GM23248 (cell line): ENCODE measurements around the gene SEC24B. TPM values are rescaled to one million over a fixed set of nuclear protein-coding genes. Genes with fewer than 3 reads are reported as not detected.
"Not testable (repeated sequence)": the region's sequence is repeated elsewhere in the genome, so short reads cannot be mapped to it uniquely, and the experiment has no call there.

Source experiments
- DNase-seq: peaks from one replicate; pipeline ENCODE4 v3.0.0-alpha.2; 2015
- H2AFZ ChIP-seq: fragments of 200-600 bp; sonication (generic); 2 replicates; pipeline ENCODE4 v1.6.1; 2016; ENCODE audit warnings: antibody characterized with exemption
- H3F3A ChIP-seq: fragments of 200-600 bp; sonication (generic); 2 replicates; pipeline ENCODE4 v1.6.1; 2016; ENCODE audit warnings: mild to moderate bottlenecking, antibody characterized with exemption, mixed run types; ENCODE audit not compliant: insufficient read depth
- H3K27ac ChIP-seq: fragments of 200-600 bp; sonication (generic); 2 replicates; pipeline ENCODE4 v1.5.1; 2016; ENCODE audit warnings: mild to moderate bottlenecking
- H3K27me3 ChIP-seq: fragments of 200-600 bp; sonication (generic); replicated peaks from 2 replicates; pipeline ENCODE4 v1.6.1; 2016; ENCODE audit warnings: mild to moderate bottlenecking; ENCODE audit not compliant: insufficient read depth
- H3K36me3 ChIP-seq: fragments of 200-600 bp; sonication (generic); 2 replicates; pipeline ENCODE4 v1.6.1; 2016; ENCODE audit warnings: low read depth, mild to moderate bottlenecking
- H3K4me1 ChIP-seq: fragments of 200-600 bp; sonication (generic); 2 replicates; pipeline ENCODE4 v1.6.1; 2016; ENCODE audit warnings: mild to moderate bottlenecking; ENCODE audit not compliant: insufficient read depth
- H3K4me2 ChIP-seq: fragments of 200-600 bp; sonication (generic); one replicate; pipeline ENCODE4 v1.6.1; 2016; ENCODE audit warnings: mild to moderate bottlenecking; ENCODE audit not compliant: unreplicated experiment
- H3K4me3 ChIP-seq: fragments of 200-600 bp; sonication (generic); 2 replicates; pipeline ENCODE4 v1.5.1; 2016; ENCODE audit warnings: mild to moderate bottlenecking
- H3K79me2 ChIP-seq: fragments of 200-600 bp; sonication (generic); 2 replicates; pipeline ENCODE4 v1.6.1; 2016; ENCODE audit warnings: mild to moderate bottlenecking; ENCODE audit not compliant: insufficient read depth
- H3K9ac ChIP-seq: fragments of 200-600 bp; sonication (generic); 2 replicates; pipeline ENCODE4 v1.6.1; 2016; ENCODE audit warnings: mild to moderate bottlenecking
- H3K9me2 ChIP-seq: fragments of 200-600 bp; sonication (generic); 2 replicates; pipeline ENCODE4 v1.6.1; 2016; ENCODE audit warnings: mixed run types, mild to moderate bottlenecking, moderate library complexity; ENCODE audit not compliant: insufficient read depth
- H3K9me3 ChIP-seq: fragments of 200-600 bp; sonication (generic); one replicate; pipeline ENCODE4 v1.6.1; 2017; ENCODE audit warnings: low read depth
- H4K20me1 ChIP-seq: fragments of 200-600 bp; sonication (generic); 2 replicates; pipeline ENCODE4 v1.6.0; 2016; ENCODE audit not compliant: insufficient read depth
- EZH2 ChIP-seq: fragments of 200-600 bp; sonication (generic); IDR thresholded peaks from 2 replicates; pipeline ENCODE4 v1.6.1; 2018; ENCODE audit warnings: antibody characterized with exemption, mild to moderate bottlenecking; ENCODE audit not compliant: insufficient read depth, poor library complexity, severe bottlenecking
- EZH2phosphoT487 ChIP-seq: fragments of 200-600 bp; sonication (generic); IDR thresholded peaks from 2 replicates; pipeline ENCODE4 v1.6.1; 2018; ENCODE audit warnings: antibody characterized with exemption, moderate library complexity, mild to moderate bottlenecking, low read depth; ENCODE audit not compliant: insufficient read depth
- WGBS, 2 experiments: methylation state at CpG; one replicate each; pipeline ENCODE4 v1.1.6; 2015 to 2017; ENCODE audit warnings: low lambda C conversion rate in 2 of 2, low coverage in 1 of 2; ENCODE audit errors: missing lambda C conversion rate in 2 of 2; 5-methylcytosine and 5-hydroxymethylcytosine counted together
- in situ Hi-C: fragments of 300-500 bp; cut with MboI; formaldehyde crosslinking; loops from 2 replicates; pipeline ENCODE4 v1.15.0; 2020
- polyA plus RNA-seq: library from polyadenylated mRNA; unstranded; fragments of >200 nt; fragmentation: Nextera tagmentation; extraction: Ambion mirVana; gene quantifications from 2 replicates; pipeline ENCODE4 v1.2.1, GENCODE V29; 2016
- total RNA-seq: library from RNA; depleted of rRNA; stranded (reverse); fragments of >200 nt; shearing (Covaris generic); gene quantifications from 2 replicates; pipeline ENCODE4 v1.2.3, GENCODE V29; 2014

SEC24B gene
- total and polyA plus RNA-seq, 2 experiments from 2014 or later: 20.3 to 26.6 TPM

- no peaks in the 10 kb centered on the region for H3K9me2 ChIP-seq
- TF ChIP-seq EZH2 (no peak), EZH2phosphoT487 (no peak)
- WGBS, 2 experiments: 64 to 72% methylated on average over 3 of the region's 3 CpGs
- H3K36me3 ChIP-seq: no peaks in the 10 kb centered on the region
- H3K4me3 ChIP-seq: no peak overlapping the region
- no peak overlapping the region for H3K27ac ChIP-seq
- no peaks in the 10 kb centered on the region for H3K9me3 ChIP-seq
- no peak overlapping the region for H3K4me2 ChIP-seq
- no peaks in the 10 kb centered on the region for H3K79me2 ChIP-seq
- peaks cover 5% of the 10 kb centered on the region for H3K4me1 ChIP-seq
- H3K27me3 ChIP-seq: no peaks in the 10 kb centered on the region
- H3K9ac ChIP-seq: no peak overlapping the region
- no peak overlapping the region for H2AFZ ChIP-seq
- H3F3A ChIP-seq: peaks cover 15% of the 10 kb centered on the region
- no peak for DNase-seq
- H4K20me1 ChIP-seq: no peaks in the 10 kb centered on the region
- in situ Hi-C loops: no loop called here
Measured at GRCh38 chr4:109554971-109555370, 121.4 kb downstream of the SEC24B start.

GRCh38 chr4:109557433-109557832, 123.8 kb downstream of the SEC24B start:
- peaks cover 11% of the 10 kb centered on the region for H3K79me2 ChIP-seq
- H3K36me3 ChIP-seq: no peaks in the 10 kb centered on the region
- no peak overlapping the region for H3K4me3 ChIP-seq
- no peaks in the 10 kb centered on the region for H4K20me1 ChIP-seq
- H3F3A ChIP-seq: peaks cover 34% of the 10 kb centered on the region
- H2AFZ ChIP-seq: no peak overlapping the region
- no peak for TF ChIP-seq EZH2phosphoT487
- no peak for DNase-seq
- H3K9me3 ChIP-seq: no peaks in the 10 kb centered on the region
- H3K4me2 ChIP-seq: no peak overlapping the region
- no peaks in the 10 kb centered on the region for H3K27me3 ChIP-seq
- H3K9me2 ChIP-seq: no peaks in the 10 kb centered on the region
- H3K4me1 ChIP-seq: peaks cover 13% of the 10 kb centered on the region
- WGBS, 2 experiments: 93 to 96% methylated on average over 15 to 28 of the region's 28 CpGs
- no peak overlapping the region for H3K27ac ChIP-seq
- in situ Hi-C loops: no loop called here
- H3K9ac ChIP-seq: no peak overlapping the region

GRCh38 chr4:109558095-109558494, 124.5 kb downstream of the SEC24B start:
- H3K36me3 ChIP-seq, H3K9me3 ChIP-seq, H3K4me3 ChIP-seq, H4K20me1 ChIP-seq, H3K27me3 ChIP-seq, H3K9me2 ChIP-seq, DNase-seq, H3K4me2 ChIP-seq, H3K27ac ChIP-seq, H3K9ac ChIP-seq, in situ Hi-C loops, H2AFZ ChIP-seq: not testable (repeated sequence)
- H3K4me1 ChIP-seq: peaks cover 13% of the 10 kb centered on the region
- H3K79me2 ChIP-seq: peaks cover 17% of the 10 kb centered on the region
- peaks cover 36% of the 10 kb centered on the region for H3F3A ChIP-seq
- WGBS, 2 experiments: 91 to 95% methylated on average over 6 of the region's 6 CpGs

GRCh38 chr4:109559625-109559982, 126.0 kb downstream of the SEC24B start:
- Histone ChIP-seq H3K36me3 (no peaks in the 10 kb centered on the region), H3K4me3 (peak overlapping the region; percentile 83), H4K20me1 (no peaks in the 10 kb centered on the region), H3K4me1 (peaks cover 13% of the 10 kb centered on the region), H3F3A (peaks cover 32% of the 10 kb centered on the region), H3K9ac (peak overlapping the region; percentile 91), H3K9me3 (no peaks in the 10 kb centered on the region), H3K27me3 (no peaks in the 10 kb centered on the region), H3K9me2 (no peaks in the 10 kb centered on the region), H2AFZ (peak overlapping the region; percentile 94), H3K27ac (peak overlapping the region; percentile 84), H3K4me2 (peak overlapping the region; percentile 86), H3K79me2 (peaks cover 32% of the 10 kb centered on the region)
- TF ChIP-seq EZH2phosphoT487: no peak
- TF ChIP-seq EZH2: no peak
- 2% methylated on average over 27 of the region's 27 CpGs for WGBS, 2 experiments
- in situ Hi-C loops: no loop called here
- DNase-seq: peak; percentile 69

GRCh38 chr4:109559983-109560686, 126.5 kb downstream of the SEC24B start, which contains the start of gene MCUB:
Gene MCUB, plus strand, starts transcription at chr4:109560246. Its CDS starts 92 bp downstream, at chr4:109560338.
- Histone ChIP-seq H3K27me3 (no peaks in the 10 kb centered on the region), H3K4me1 (peaks cover 8% of the 10 kb centered on the region; the same call in 1 of the 2 replicates), H3K9me2 (no peaks in the 10 kb centered on the region), H3K4me2 (peak within 1 kb of the TSS; percentile 96), H3K9ac (peak within 1 kb of the TSS; percentile 91), H3K9me3 (no peaks in the 10 kb centered on the region), H3K36me3 (no peaks in the 10 kb centered on the region), H3K27ac (peak within 1 kb of the TSS; percentile 84), H3K79me2 (peaks cover 38% of the 10 kb centered on the region), H3K4me3 (peak within 1 kb of the TSS; percentile 83), H3F3A (peaks cover 32% of the 10 kb centered on the region), H4K20me1 (no peaks in the 10 kb centered on the region), H2AFZ (peak within 1 kb of the TSS; percentile 94)
- in situ Hi-C loops: no loop called here
- TF ChIP-seq EZH2: no peak
- TF ChIP-seq EZH2phosphoT487: no peak
- DNase-seq: peak; percentile 98
- WGBS, 2 experiments: 1% methylated on average over 71 of the region's 73 CpGs
